Right lobe of liver (tissue), 6 donors: Measurements from ENCODE around the gene CEP83. TPM values are rescaled to one million over a fixed set of nuclear protein-coding genes. Genes with fewer than 3 reads are reported as not detected.
"Not testable (repeated sequence)": the region's sequence is repeated elsewhere in the genome, so short reads cannot be mapped to it uniquely, and the experiment has no call there.

Experiments
- ATAC-seq, 4 donors: fragments of 200-7000 bp; cut with Tn5 transposase; one replicate each; pipeline ENCODE4 v1.9.1; 2020; ENCODE audit warnings: mild to moderate bottlenecking in 4 of 4, moderate library complexity in 4 of 4
- DNase-seq, 3 donors: peaks; one replicate each; pipeline ENCODE4 v3.0.0-alpha.2; 2020
- H3K27ac ChIP-seq, 3 donors: fragments of 200-600 bp; one replicate each; pipeline ENCODE4 v1.8.0; 2022
- H3K27me3 ChIP-seq, 2 donors: fragments of 200-600 bp; one replicate each; pipeline ENCODE4 v1.8.0; 2022
- H3K36me3 ChIP-seq, 4 donors: fragments of 200-600 bp; sonication (generic) in 1 of 4; one replicate each; pipeline versions ENCODE4 v1.5.1 to v1.8.0; 2017 to 2022; ENCODE audit warnings: control low read depth in 1 of 4
- H3K4me1 ChIP-seq, 4 donors: fragments of 200-600 bp; sonication (generic) in 1 of 4; one replicate each; pipeline versions ENCODE4 v1.5.1 to v1.8.0; 2017 to 2022; ENCODE audit warnings: control low read depth in 1 of 4
- H3K4me3 ChIP-seq, 3 donors: fragments of 200-600 bp; one replicate each; pipeline ENCODE4 v1.8.0; 2022
- H3K9me3 ChIP-seq, 4 donors: fragments of 200-600 bp; sonication (generic) in 1 of 4; one replicate each; pipeline versions ENCODE4 v1.5.1 to v1.8.0; 2017 to 2022; ENCODE audit warnings: control low read depth in 1 of 4
- POLR2A ChIP-seq: fragments of 450-650 bp; IDR thresholded peaks from one replicate; pipeline ENCODE4 v1.6.1; 2017; ENCODE audit warnings: antibody characterized with exemption, mild to moderate bottlenecking
- WGBS: methylation state at CpG from one replicate; pipeline ENCODE4 v1.1.6; 2018; ENCODE audit warnings: low coverage, low lambda C conversion rate; ENCODE audit not compliant: insufficient coverage; ENCODE audit errors: missing lambda C conversion rate; 5-methylcytosine and 5-hydroxymethylcytosine counted together
- intact Hi-C, 2 donors: fragments of 100-400 bp; cut with DNase I; formaldehyde crosslinking; loops; one replicate each; pipeline versions ENCODE4 v1.11.2 to v1.14.1; 2022
- total RNA-seq, 6 experiments: library from RNA; depleted of rRNA in 2 of 6; stranded (reverse); fragments of >200 nt in 2 of 6; fragmentation: NEBNext Ultra II Directional in 3 of 6; extraction: Animal tissue kit (Norgen Biotek cat#: 25700) in 3 of 6; gene quantifications; one replicate each; pipeline versions ENCODE4 v1.1.0 to v1.2.4, GENCODE V29; 2016 to 2023
- TF ChIP-seq, protein P1 (sequence below), 4 donors: fragments of 200-600 bp in 3 of 4; fragments of 450-650 bp in 1 of 4; IDR thresholded peaks; one replicate each; pipeline versions ENCODE4 v1.5.1 to v1.8.0; 2016 to 2022; ENCODE audit warnings: antibody characterized with exemption in 4 of 4, mild to moderate bottlenecking in 2 of 4
- donor health status: DM: no; HTN: yes; CAD: no.
- donor health status: DM: no; HTN: no; CAD: no.
- donor health status: DM: no; HTN: no; CAD: no.
- donor health status: DM: no; HTN: yes; CAD: no.
- donor health status: DM: no; HTN: yes; CAD: no.

CEP83 gene
- total RNA-seq, 6 experiments from 2014 or later: 4.2 to 9.5 (median 6.4) TPM

DNA sequence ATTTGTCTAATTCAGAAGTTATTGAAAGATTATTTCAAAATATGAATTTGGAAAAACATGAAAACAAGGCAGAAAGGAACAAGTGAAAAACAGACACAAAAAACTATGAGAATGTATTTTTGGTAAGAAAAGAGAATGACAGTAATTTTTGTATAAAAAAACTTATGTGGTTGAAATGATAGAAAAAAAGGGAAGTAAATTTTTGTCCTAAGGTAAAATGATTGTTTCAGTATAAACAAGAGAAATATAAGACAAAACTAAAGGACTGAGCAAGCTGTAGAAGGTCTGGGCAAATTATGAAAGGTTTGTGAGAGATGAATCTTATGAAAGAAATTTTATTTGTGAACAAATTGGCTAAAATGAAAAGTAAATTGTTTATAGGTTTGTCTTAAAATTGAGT is 44.6 kb downstream of the CEP83 start:
- DNase-seq (no peak), ATAC-seq (no peak)
- Histone ChIP-seq H3K36me3 (no peaks in the 10 kb centered on the region), H3K4me1 (no peaks in the 10 kb centered on the region), H3K4me3 (no peak overlapping the region), H3K27ac (no peak overlapping the region), H3K27me3 (no peaks in the 10 kb centered on the region), H3K9me3 (no peaks in the 10 kb centered on the region)
- TF ChIP-seq, protein P1, sequence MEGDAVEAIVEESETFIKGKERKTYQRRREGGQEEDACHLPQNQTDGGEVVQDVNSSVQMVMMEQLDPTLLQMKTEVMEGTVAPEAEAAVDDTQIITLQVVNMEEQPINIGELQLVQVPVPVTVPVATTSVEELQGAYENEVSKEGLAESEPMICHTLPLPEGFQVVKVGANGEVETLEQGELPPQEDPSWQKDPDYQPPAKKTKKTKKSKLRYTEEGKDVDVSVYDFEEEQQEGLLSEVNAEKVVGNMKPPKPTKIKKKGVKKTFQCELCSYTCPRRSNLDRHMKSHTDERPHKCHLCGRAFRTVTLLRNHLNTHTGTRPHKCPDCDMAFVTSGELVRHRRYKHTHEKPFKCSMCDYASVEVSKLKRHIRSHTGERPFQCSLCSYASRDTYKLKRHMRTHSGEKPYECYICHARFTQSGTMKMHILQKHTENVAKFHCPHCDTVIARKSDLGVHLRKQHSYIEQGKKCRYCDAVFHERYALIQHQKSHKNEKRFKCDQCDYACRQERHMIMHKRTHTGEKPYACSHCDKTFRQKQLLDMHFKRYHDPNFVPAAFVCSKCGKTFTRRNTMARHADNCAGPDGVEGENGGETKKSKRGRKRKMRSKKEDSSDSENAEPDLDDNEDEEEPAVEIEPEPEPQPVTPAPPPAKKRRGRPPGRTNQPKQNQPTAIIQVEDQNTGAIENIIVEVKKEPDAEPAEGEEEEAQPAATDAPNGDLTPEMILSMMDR (IDR thresholded peaks at IDR 0.05): no peak
- no peak for TF ChIP-seq POLR2A
- intact Hi-C loops: no loop called here

DNA sequence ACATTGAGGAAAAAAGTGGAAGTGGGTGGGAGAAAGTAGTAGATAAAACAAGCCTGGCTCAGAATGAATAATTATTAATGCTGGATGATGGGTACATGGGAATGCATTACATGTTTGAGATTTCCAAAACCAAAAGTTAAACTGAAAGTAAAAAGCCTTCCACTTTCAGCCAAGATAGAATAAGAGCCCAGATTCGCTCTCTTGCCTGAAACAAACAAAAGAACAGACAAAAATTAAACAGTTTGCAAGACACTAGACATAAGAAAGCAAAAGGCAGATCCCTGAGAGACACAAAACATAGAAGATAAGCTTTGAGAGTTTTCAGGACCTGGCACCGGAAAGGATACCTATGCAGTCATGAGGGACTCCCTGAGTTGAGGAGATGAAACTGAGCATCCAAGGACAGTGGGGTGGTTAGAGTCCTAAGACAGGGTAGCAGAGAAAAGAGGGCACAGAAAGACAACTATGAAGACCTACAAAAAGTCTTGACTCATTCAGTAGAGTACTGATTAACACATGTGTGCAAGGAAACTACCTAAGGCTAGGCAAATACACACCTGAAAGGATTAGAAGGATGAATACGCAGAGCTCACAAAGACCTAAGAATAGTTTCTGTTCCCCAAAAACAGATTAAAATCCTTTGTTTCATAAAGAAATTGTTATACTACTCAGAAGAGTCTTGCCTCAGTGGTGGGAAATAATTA is 54.1 kb downstream of the CEP83 start:
- Histone ChIP-seq H3K27ac (no peak overlapping the region), H3K36me3 (no peaks in the 10 kb centered on the region), H3K4me1 (no peaks in the 10 kb centered on the region), H3K9me3 (no peaks in the 10 kb centered on the region), H3K4me3 (no peak overlapping the region), H3K27me3 (no peaks in the 10 kb centered on the region)
- TF ChIP-seq, protein P1 (IDR thresholded peaks at IDR 0.05): no peak
- no peak for TF ChIP-seq POLR2A
- intact Hi-C loops: no loop called here
- DNase-seq (no peak), ATAC-seq (peak; percentile 40 to 52 (median 44))
- WGBS: 62% methylated on average over 3 of the region's 3 CpGs

DNA sequence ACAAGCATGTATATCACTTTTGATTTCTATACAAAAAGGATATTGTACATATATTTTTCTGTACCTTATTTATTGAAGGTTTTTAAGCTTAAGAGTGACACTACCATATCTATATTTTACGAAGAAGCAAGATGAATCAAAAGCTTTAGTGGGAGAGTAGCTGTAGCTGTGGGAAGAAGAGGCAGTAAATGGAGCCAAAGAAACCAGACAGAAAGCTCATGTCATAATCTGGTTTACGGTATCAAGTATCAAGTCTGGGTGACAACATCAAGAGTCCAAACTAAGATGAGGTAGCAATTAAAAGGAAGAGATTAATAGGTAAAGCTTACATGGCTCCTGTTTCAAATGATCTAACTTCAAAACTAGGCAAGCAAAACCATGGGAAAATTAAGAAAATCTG is 54.8 kb downstream of the CEP83 start:
- Histone ChIP-seq H3K36me3 (no peaks in the 10 kb centered on the region), H3K4me1 (no peaks in the 10 kb centered on the region), H3K27ac (no peak overlapping the region), H3K4me3 (no peak overlapping the region), H3K9me3 (no peaks in the 10 kb centered on the region), H3K27me3 (no peaks in the 10 kb centered on the region)
- DNase-seq (no peak), ATAC-seq (peak in 1 of 4 donors; percentile 35)
- WGBS: 51% methylated on average over 2 of the region's 2 CpGs
- intact Hi-C loops: no loop called here
- TF ChIP-seq, protein P1 (IDR thresholded peaks at IDR 0.05): no peak
- TF ChIP-seq POLR2A: no peak

DNA sequence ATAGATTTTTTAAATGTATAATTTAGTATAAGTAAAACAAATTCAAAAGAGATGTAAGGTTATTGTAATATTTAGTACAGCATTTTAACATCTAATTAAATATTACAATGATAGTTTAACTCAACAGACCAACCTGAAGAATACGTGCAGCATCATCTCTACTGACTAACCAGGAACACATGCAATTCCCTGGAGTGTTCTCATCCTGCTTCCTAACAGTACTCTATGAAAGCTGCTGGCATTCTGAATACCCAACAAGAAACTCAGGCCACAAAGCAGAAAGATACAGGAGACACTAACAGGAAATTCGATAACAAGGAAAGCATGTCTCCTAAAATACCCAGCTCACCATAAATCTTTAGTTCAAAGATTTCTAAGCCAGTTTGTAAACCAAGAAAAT is 58.3 kb downstream of the CEP83 start:
- Histone ChIP-seq H3K36me3 (no peaks in the 10 kb centered on the region), H3K27me3 (no peaks in the 10 kb centered on the region), H3K4me1 (no peaks in the 10 kb centered on the region), H3K27ac (no peak overlapping the region), H3K9me3 (no peaks in the 10 kb centered on the region), H3K4me3 (no peak overlapping the region)
- DNase-seq (no peak), ATAC-seq (no peak)
- TF ChIP-seq, protein P1 (IDR thresholded peaks at IDR 0.05): no peak
- no peak for TF ChIP-seq POLR2A
- intact Hi-C loops: no loop called here
- WGBS: 100% methylated on average over 2 of the region's 2 CpGs

DNA sequence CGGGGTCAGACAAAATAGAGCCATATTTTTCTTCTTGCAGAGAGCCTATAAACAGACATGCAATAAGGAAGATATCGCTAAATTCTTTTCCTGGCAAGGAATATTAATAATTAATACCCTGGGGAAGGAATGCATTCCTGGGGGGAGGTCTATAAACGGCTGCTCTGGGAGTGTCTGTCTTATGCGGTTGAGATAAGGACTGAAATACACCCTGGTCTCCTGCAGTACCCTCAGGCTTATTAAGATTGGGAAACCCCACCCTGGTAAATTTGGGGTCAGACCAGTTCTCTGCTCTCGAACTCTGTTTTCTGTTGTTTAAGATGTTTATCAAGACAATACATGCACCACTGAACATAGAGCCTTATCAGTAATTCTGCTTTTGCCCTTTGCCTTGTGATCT is 61.0 kb downstream of the CEP83 start:
- H3K27ac ChIP-seq, H3K4me1 ChIP-seq, intact Hi-C loops: not testable (repeated sequence)

More for the DNA sequence above, 61.0 kb downstream of the CEP83 start:
- H3K27me3 ChIP-seq, ATAC-seq, H3K36me3 ChIP-seq, H3K4me3 ChIP-seq, H3K9me3 ChIP-seq, DNase-seq: not testable (repeated sequence)
- 90% methylated on average over 5 of the region's 5 CpGs for WGBS
